ENCODE results near the gene ANKRD11.

DNA sequence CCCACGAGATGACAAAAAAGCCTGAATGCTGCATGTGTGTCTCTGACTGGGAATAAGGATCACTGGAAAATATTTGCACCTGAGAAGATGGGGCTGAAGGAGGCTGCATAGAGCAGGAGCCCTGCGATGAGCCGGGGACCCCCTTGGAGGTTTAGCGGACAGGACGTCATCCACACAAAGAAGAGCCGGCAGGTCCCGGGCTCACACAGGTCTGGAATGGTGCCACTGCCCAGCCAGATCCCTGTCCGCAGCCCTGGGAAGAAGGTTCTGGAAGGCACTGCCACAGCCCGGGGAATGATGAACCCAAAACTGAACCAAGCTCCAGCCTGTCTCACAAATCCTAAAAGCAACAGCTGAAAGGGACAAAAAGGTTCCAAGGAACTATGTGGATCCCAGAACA is 101.8 kb downstream of the ANKRD11 start:
- TF ChIP-seq CTCF (conservative IDR thresholded peaks at IDR 0.05 in 1 of 2, IDR thresholded peaks at IDR 0.05 in 1 of 2; ENCODE audit: low read depth in 1 of 2, low read length in 2 of 2) (no peak), EZH2 (IDR thresholded peaks at IDR 0.05; ENCODE audit: low read length, missing control alignments) (no peak)
